HG02763 (cell line): ENCODE measurements around the gene ARRDC5.
"Not testable (repeated sequence)": the region's sequence is repeated elsewhere in the genome, so short reads cannot be mapped to it uniquely, and the experiment has no call there.

Experiments
- ATAC-seq: cut with Tn5 transposase; IDR thresholded peaks from one replicate; pipeline ENCODE4 v1.9.1; 2021; ENCODE audit warnings: mild to moderate bottlenecking, moderate library complexity; ENCODE audit not compliant: unreplicated experiment

Gene ARRDC5

DNA sequence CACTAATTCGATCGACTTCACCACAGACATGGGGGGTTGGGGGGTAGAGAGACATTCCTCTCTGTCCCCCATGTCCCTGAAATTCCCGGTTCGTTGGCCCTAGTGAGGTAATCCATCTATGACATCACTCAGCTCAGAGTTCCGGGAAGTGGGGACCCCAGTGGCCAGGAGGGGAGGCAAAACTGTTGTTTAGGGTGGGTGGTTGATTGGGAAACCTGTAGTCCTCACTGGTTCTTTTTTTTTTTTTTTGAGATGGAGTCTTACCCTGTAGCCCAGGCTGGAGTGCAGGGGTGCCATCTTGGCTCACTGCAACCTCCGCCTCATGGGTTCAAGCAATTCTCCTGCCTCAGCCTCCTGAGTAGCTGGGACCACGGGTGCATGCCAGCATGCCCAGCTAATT, at the start of gene ARRDC5:
Gene ARRDC5 (minus strand): TSS at position 101 of the 400 bp plus-strand sequence. CDS start 71 bp downstream, at position 30.
- ATAC-seq, result no peak

DNA sequence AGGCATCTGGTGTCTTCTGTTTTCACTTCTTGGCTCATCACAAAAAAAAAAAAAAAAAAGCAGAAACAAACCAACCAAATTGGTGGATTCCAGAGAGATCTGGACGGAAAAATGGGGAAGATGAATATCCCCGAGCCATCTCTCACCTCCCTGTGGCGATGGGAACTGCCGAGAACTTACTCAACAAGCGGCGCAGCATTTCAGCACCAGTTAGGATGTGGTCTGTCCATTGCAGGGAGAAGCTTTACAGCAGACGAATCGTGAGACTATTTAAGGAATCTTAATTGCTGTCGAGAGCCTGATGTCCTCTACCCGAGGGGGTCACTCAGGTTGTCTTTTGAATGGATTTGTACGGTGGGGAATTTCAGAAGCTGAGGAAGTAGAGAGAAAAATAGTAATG, 49.0 kb upstream of the ARRDC5 start:
- ATAC-seq, result no peak

DNA sequence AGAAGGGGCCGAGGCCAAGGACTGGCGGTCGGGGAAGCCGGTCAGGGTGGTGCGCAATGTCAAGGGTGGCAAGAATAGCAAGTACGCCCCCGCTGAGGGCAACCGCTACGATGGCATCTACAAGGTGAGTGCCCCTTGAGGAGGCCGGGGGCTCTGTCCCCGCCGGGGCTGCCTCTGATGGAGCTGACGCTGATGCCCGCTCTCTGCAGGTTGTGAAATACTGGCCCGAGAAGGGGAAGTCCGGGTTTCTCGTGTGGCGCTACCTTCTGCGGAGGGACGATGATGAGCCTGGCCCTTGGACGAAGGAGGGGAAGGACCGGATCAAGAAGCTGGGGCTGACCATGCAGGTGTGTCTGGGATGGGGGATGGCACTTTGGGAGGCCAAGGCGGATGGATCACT, 48.0 kb upstream of the ARRDC5 start:
- ATAC-seq, result not testable (repeated sequence)

DNA sequence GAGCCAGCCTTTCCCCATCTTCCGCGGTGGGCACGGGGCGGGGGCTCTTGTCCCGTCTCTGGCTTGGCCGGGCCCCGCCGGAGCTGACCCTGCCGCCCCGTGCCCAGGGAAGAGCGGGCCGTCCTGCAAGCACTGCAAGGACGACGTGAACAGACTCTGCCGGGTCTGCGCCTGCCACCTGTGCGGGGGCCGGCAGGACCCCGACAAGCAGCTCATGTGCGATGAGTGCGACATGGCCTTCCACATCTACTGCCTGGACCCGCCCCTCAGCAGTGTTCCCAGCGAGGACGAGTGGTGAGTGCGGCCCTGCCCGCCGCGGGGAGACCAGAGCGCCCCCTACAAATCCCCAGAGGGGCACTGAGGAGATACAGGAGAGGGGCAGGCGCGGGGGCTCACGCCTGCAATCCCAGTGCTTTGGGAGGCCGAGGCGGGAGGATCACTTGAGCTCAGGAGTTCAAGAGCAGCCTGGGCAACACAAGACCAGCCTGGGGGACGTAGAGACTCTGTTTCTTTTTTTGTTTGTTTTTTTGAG, 39.0 kb upstream of the ARRDC5 start:
- ATAC-seq, result not testable (repeated sequence)

DNA sequence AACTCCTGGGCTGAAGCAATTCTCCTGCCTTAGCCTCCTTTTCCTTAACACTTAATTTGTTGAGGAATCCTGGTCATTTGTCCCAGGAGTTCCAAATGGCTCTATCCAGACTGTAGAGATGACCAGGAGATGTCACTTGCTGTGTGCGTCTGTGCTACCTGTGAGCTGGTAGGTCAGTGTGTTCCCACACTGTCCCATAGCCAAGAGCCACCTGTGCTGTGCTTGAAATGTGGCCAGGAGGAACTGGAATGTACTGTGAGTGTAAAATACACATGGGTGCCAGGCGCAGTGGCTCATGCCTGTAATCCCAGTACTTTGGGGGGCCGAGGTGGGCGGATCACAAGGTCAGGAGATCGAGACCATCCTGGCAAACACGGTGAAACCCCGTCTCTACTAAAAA, 36.8 kb upstream of the ARRDC5 start:
- ATAC-seq, result no peak

DNA sequence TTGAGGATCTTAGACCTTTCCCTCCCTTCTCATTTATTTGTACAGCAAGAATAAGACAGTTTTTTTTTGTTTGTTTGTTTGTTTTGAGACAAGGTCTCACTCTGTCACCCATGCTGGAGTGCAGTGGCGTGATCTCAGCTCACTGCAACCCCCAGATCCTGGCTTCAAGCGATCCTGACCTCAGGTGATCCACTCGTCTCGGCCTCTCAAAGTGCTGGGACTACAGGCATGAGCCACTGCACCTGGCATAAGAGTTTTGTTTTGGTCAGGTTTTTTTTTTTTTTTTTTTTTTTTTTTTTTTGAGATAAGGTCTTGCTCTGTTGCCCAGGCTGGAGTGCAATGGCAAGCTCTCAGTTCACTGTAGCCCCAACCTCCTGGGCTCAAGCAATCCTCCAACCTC, 35.8 kb upstream of the ARRDC5 start:
- ATAC-seq, result not testable (repeated sequence)

DNA sequence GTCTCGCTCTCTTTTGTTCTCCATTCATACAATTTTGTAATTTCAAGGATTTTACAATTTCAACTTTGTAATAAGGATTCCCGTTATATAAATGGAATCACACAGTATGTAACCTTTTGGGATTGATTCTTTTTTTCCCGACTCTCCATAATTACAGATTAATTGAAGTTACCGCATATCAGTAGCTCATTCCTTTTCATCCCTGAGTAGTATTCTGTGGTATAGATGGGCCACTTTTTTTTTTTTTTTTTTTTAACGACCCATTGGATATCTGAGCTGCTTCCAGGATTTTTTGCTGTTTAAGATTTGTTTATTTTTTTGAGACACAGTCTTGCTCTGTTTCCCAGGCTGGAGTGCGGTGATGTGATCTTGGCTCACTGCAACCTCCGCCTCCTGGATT, 34.4 kb upstream of the ARRDC5 start:
- ATAC-seq, result no peak

DNA sequence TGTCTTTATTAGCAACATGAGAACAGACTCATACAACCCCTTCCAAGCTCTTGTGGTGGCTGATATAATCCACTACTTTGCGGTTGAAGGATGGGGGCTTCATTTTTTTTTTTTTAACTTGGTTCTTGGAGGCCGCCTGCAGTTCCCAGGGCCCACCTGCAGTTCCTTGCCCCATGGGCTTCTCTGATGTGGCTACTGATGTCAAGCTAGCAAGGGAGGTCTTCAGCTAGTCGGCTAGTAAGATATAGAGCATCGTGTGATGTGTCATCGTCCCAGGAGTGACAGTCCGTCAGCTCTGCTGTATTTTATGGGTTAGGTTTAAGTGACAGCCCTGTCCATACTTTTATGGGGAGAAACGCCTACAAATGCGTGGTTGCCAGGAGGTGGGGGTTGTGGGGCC, 32.7 kb upstream of the ARRDC5 start:
- no peak for ATAC-seq

DNA sequence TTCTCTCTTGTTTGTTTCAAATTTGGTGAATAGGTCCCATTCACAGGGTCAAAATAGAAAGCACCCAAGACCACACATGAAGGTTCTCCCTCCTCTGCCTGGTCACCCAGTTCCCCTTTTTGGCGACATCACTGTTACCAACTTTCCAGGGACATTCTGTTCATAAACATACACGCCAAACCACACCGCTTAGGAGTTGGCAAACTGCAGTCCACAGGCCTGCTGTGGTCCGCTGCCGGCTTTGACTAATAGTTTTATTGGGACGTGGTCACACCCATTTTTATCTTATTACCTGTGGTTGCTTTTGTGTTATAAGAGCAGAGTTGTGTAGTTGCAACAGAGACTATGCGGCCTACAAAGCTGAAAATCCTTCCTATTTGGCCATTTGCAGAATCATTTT, 30.8 kb upstream of the ARRDC5 start:
- ATAC-seq, result no peak

DNA sequence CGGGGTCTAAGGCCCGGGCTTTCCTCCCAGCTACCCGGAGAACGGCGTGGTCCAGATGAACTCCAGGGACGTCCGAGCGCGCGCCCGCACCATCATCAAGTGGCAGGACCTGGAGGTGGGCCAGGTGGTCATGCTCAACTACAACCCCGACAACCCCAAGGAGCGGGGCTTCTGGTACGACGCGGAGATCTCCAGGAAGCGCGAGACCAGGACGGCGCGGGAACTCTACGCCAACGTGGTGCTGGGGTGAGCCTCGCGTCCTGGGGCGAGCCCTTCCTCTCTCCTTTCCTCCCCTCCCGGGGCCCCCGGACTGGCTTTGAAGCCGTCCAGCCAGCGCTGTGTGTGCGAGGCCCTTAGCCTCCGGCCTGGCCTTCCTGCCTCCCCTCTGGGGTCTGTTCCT, 30.0 kb upstream of the ARRDC5 start:
- ATAC-seq, result no peak

DNA sequence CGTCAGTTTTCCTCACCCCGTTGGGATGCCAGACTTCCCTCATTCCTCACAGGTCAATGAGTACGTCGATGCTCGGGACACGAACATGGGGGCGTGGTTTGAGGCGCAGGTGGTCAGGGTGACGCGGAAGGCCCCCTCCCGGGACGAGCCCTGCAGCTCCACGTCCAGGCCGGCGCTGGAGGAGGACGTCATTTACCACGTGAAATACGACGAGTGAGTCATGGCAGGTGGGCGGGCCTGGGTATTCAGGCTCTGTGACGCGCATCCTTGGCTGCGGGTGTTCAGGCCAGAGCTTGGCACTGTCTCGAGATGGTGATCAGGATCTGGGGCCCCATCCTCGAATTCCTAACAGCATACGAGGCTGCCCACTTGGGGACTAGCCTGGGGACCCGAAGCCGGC, 28.0 kb upstream of the ARRDC5 start:
- ATAC-seq, result no peak

DNA sequence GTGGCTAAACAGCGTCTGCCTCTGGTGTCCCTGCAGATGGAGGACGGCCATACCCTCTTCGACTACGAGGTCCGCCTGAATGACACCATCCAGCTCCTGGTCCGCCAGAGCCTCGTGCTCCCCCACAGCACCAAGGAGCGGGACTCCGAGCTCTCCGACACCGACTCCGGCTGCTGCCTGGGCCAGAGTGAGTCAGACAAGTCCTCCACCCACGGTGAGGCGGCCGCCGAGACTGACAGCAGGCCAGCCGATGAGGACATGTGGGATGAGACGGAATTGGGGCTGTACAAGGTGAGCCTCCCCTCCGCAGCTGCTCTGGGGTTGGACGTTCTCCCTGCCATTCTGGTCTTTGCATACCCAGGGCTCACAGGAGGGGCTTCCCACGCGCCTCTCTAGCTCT, 26.5 kb upstream of the ARRDC5 start:
- no peak for ATAC-seq

DNA sequence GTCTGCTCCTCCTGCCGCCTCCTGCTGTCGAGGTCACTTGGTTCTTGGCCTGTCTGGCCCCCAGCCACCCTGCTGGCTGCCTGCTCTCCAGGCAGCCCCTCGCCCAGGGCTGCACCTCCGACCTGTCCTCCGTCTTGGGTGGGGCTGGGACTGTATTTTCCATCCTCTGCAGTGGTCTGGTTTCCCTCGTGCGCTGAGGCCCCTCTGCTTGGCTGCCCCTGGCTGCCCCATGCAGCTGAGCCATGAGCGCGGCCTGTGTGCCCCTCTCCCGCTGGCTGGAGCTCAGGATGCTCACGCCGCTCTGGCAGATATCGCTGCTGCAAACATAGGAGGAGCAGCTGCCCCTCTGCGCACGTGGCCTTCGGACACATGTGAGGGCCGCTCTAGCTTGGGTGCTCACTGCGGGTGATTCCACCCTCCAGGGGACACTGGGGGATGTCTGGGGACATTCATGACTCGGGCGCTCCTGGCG, 20.6 kb upstream of the ARRDC5 start:
- ATAC-seq, result no peak

DNA sequence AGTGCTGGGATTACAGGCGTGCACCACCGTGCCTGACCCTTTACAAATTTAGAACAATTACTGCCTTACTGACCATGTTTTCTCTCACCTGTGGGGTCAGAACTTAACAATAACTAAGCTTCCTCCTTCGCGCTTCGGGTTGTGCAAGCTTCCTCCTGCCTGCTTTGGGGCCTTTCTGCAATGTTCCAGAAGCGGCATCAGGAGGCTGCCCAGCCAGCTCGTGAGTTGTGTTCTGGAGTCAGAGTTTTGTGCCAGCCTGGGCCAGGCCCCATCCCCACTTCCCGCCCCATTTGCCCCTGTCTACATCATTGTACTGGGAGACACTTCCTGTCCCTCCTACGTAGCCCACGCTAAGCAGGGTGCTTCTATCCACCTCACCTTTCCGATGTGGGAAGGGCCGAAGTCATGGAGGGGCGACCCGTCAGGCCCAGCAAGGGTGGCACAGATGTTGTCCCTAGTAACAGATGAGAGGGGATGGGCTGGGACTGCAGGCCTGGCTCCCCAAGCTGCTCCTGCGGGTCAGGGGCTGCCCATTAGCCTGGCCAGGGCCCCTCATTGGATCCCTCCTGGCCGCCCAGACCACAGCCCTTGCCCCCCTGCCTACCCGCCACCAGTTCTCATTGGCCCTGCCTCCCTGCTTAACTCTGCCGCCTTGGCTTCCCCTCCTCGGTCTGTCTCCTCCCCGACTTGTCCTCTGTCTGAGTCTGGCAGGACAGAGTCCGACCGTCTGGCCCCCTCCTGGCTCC, 20.0 kb upstream of the ARRDC5 start:
- no peak for ATAC-seq

DNA sequence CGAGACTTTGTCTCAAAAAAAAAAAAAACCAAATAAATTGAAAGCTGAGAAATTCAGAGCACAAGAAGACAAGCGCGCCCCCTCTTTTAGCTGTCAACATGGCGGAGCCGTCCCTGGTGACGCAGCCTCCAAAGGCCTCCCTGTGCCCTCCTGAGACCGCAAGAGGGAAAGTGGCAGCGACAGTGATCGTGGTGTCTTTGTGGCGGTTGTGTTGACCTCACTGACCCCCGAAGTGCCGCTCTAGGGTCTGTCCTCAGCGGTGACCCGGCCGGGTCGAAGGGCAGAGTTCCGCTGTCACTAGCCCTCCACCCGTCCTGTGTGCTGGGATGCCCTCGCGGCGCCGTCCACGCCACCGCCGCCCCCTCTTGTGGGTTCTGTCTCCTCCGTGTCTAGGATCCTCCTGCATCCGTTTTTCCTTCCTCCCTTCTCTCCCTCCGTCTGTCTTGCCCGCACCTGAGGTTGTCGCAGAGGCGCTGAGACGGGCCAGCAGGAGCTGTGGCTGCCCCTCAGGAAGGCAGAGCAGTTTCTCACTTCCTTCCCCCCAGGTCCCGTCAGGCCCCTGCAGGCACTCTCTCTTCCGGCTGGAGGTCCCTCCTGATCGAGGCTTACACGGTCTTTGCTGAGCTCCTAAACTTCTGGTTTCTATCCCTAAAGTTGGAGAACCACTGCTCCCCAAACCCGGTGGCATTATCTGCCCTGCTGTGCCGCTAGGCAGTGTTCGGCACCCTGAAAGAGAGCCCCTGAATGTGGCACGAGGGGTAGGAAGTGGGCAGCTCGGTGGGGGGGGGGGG, 13.8 kb upstream of the ARRDC5 start:
- no peak for ATAC-seq

DNA sequence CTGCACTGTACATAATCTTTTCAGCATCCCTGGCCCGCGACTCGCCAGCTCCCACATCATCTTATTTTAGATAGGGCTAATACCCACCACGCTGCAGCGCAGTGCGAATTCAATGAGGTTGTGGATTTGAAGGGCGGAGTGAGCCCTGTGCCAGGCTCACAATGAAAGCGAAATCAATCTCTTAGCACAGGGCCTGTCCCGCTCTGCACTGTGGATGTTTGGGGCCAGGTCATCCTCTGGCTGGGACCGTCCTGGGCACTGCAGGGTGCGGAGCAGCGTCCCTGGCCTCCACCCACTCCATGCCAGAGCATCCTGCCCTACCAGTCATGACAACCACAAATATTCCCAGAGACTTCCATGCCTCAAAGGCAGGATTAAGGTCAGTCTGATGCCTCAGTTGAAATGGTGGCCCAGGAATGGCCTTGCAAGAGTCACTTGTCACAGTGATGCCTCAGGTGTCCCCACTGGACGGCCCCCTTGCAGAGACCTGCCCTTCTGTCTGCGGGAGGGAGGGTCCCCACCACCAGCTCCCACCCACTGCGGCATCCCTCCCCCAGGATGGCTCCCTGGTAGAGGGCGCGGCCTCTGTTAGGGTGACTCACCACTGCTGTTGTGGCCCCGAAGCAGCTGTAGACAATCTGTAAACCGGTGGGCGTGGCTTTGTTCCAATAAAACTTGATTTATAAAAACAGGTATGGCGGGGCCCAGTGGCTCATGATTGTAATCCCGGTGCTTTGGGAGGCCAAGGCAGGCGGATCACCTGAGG, 12.2 kb upstream of the ARRDC5 start:
- ATAC-seq, result no peak

DNA sequence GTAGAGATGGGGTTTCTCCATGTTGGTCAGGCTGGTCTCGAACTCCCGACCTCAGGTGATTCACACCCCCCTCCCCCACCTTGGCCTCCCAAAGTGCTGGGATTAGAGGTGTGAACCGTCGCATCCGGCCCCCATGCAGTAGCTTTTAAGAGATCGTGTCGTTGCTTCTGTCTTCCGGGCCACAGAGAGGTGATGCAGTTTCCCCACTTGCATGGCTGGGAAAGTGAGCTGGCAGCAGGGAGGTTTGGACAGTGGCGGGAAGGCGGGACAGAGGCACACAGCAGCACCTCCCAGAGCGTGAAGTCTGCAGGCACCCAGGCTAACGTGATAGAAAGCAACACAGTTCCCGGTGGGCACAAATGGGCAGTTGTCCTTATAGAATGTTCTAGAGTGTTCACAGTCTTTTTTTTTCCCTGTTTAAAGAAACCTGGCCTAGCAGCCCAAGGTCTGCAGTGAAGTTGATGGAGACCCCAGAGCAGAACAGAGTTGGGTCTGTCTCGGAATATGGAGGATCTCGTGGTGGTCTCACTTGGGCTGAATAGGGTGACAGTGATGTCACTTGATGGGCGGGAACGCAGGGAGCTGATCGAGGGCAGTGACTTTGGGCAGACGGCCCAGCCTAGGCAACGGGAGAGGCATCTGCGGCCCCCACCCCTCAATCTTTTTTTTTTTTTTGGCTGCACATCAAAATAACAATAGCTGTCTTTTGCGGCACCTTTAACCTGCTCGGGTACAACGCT, 11.5 kb upstream of the ARRDC5 start:
- no peak for ATAC-seq

DNA sequence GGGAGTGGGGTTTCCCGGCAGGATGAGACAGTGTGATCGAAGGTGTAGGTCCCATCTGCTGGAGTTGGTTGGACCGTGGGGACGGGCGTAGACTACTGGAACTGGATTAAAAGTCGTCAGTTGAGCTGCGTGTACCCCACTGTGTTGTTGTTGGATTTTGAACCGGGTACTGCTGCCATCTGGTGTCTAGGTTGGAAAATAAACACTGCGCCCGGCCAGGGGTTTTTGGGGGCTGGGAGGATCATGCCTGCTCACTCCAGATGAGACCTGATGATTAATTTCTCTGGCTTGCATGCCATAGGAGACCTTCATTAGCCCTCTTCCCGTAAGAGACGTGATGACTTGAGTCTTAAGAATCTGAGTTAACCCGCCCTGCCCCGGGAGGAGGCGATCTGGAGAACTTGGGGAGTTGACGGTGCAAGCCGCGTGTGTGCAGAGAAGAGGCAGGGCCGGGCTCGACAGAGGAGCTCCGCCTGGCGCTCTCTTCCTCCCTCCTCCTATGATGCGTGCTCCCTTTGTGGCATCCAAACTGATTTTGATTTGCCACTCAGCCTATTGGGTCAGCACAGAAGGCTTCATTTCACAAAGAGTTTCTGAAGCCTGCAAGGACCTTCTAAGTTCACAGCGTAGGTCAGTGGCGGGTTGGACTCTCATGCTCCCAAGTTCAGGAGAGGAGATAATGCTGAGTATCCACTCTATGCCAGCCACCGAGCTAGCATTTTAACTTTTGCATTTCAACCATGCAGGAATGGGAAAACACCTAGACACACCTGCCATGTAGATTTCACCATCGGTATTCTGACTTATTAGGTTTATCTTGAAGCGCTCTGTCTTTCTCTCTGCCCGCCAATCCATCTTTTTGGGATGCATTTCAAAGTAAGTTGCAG, 9.3 kb upstream of the ARRDC5 start:
- ATAC-seq, result no peak

DNA sequence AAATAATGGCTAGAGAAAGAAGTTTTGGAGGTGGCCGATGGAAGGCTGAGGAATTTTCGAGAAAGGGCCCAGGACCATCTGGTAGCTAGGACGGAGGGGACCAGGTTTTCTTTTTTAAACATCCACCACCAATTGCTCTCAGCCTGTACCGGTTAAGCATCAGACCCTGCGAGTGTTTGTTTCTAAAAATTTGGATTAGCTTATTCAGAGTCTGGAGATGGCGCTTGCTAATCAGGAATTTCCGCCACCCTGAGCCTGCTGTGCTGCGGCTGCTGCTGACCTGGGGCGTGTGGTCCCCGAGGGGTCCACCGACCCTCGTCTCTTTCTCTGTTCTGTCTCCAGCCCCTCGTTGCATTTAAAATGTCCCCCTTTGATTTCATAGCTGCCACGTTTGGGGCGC, 8.6 kb upstream of the ARRDC5 start:
- no peak for ATAC-seq
